Stomach (tissue), 9 donors: ENCODE results near the gene MYNN. TPM values are rescaled to one million over a fixed set of nuclear protein-coding genes. Genes with fewer than 3 reads are reported as not detected.

Experiments used
- DNase-seq, 2 donors: peaks; one replicate each; pipeline versions ENCODE4 v3.0.0 to v3.0.0-alpha.2; 2013 to 2019
- H3K27ac ChIP-seq, 5 donors: fragments of 200-600 bp in 4 of 5; sonication (generic) in 4 of 5; one replicate each; pipeline ENCODE4 v1.5.1; 2013 to 2019; ENCODE audit warnings: mild to moderate bottlenecking in 1 of 5, moderate library complexity in 1 of 5
- H3K27me3 ChIP-seq, 3 donors: fragments of 200-600 bp; sonication (generic); one replicate each; pipeline ENCODE4 v1.5.1; 2017 to 2019; ENCODE audit warnings: mixed run types in 1 of 3
- H3K36me3 ChIP-seq, 4 donors: fragments of 200-600 bp; sonication (generic); 1 replicate in 3 of 4; 2 replicates in 1 of 4; pipeline ENCODE4 v1.5.1; 2016 to 2019
- H3K4me1 ChIP-seq, 4 donors: fragments of 200-600 bp; sonication (generic); one replicate each; pipeline ENCODE4 v1.5.1; 2016 to 2019
- H3K4me3 ChIP-seq, 4 donors: fragments of 200-600 bp; sonication (generic) in 3 of 4; one replicate each; pipeline ENCODE4 v1.5.1; 2016 to 2019; ENCODE audit warnings: mild to moderate bottlenecking in 1 of 4
- H3K9me3 ChIP-seq, 4 donors: fragments of 200-600 bp; sonication (generic); one replicate each; pipeline ENCODE4 v1.5.1; 2016 to 2019
- EP300 ChIP-seq: sonication (generic); formaldehyde crosslinking; IDR thresholded peaks from one replicate; pipeline ENCODE4 v1.6.1; 2017; ENCODE audit warnings: antibody characterized with exemption
- POLR2A ChIP-seq, 4 donors: fragments of 450-650 bp; IDR thresholded peaks; one replicate each; pipeline ENCODE4 v1.6.1; 2016; ENCODE audit warnings: antibody characterized with exemption in 4 of 4, control low read depth in 2 of 4, mild to moderate bottlenecking in 1 of 4, moderate library complexity in 1 of 4
- POLR2AphosphoS5 ChIP-seq, 3 donors: sonication (generic); formaldehyde crosslinking; IDR thresholded peaks; one replicate each; pipeline ENCODE4 v1.6.1; 2016; ENCODE audit warnings: antibody characterized with exemption in 3 of 3
- WGBS, 5 donors: extraction: QIAGEN DNeasy Blood & Tissue Kit in 3 of 5; methylation state at CpG; one replicate each; pipeline versions ENCODE4 v1.1.5 to v1.1.7; 2013 to 2018; 5-methylcytosine and 5-hydroxymethylcytosine counted together
- intact Hi-C: fragments of 100-400 bp; cut with DNase I; formaldehyde crosslinking; loops from one replicate; pipeline ENCODE4 v1.15.1; 2023; ENCODE audit warnings: low total_unique reads
- polyA plus RNA-seq, 3 donors: library from polyadenylated mRNA; stranded (reverse); fragments of 200-250 nt; gene quantifications; one replicate each; pipeline ENCODE4 v1.2.3, GENCODE V29; 2013
- total RNA-seq, 5 donors: library from RNA; depleted of rRNA; stranded (reverse); fragments of >200 nt; gene quantifications; one replicate each; pipeline versions ENCODE4 v1.1.0 to v1.2.3, GENCODE V29; 2014 to 2016
- TF ChIP-seq, protein P1 (sequence below), 7 experiments: fragments of 450-650 bp in 4 of 7; fragments of 200-600 bp in 3 of 7; sonication (generic) in 3 of 7; IDR thresholded peaks; one replicate each; pipeline ENCODE4 v1.5.1; 2016 to 2019; ENCODE audit warnings: antibody characterized with exemption in 7 of 7, control low read depth in 2 of 7, mild to moderate bottlenecking in 1 of 7
- donor health status: healthy with polysubstance abuse.
- donor health status: Bipolar disorder and iron deficiency.
- donor health status: healthy.

Gene MYNN
- total and polyA plus RNA-seq, 8 donors = 6.8 to 136 (median 13.1) TPM

DNA sequence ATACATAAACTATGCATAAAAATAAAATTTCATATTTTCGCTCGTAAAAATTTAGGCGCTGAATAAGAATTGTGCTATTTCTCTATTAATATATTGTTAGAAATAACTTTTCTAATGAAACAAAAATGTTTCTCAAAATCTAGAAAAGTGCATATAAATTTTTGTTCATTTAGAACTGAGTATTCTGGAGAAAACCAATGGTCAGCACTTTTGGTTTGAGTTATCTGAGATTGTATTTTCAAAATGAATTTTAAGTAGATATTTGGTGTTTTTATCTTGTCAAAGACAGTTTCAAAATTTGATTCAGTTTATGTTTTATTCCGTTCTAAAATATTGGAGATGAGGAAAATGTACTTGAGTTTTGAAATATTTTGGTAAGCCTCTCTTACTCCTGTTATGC, 13.9 kb downstream of the MYNN start:
- H3K4me3 ChIP-seq = no peak overlapping the region
- WGBS, 5 donors = 96 to 98% (median 97%) methylated on average over 4 of the region's 4 CpGs
- TF ChIP-seq EP300 = no peak
- TF ChIP-seq, protein P1, sequence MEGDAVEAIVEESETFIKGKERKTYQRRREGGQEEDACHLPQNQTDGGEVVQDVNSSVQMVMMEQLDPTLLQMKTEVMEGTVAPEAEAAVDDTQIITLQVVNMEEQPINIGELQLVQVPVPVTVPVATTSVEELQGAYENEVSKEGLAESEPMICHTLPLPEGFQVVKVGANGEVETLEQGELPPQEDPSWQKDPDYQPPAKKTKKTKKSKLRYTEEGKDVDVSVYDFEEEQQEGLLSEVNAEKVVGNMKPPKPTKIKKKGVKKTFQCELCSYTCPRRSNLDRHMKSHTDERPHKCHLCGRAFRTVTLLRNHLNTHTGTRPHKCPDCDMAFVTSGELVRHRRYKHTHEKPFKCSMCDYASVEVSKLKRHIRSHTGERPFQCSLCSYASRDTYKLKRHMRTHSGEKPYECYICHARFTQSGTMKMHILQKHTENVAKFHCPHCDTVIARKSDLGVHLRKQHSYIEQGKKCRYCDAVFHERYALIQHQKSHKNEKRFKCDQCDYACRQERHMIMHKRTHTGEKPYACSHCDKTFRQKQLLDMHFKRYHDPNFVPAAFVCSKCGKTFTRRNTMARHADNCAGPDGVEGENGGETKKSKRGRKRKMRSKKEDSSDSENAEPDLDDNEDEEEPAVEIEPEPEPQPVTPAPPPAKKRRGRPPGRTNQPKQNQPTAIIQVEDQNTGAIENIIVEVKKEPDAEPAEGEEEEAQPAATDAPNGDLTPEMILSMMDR (IDR thresholded peaks at IDR 0.05) = no peak
- no peak for TF ChIP-seq POLR2A (IDR thresholded peaks at IDR 0.05)
- TF ChIP-seq POLR2AphosphoS5 (IDR thresholded peaks at IDR 0.05) = no peak
- no peaks in the 10 kb centered on the region for H3K27me3 ChIP-seq
- H3K27ac ChIP-seq = no peak overlapping the region
- no peaks in the 10 kb centered on the region for H3K9me3 ChIP-seq
- intact Hi-C loops = no loop called here
- peaks cover 13 to 92% (median 82%) of the 10 kb centered on the region in 4 donors for H3K36me3 ChIP-seq
- DNase-seq = no peak
- H3K4me1 ChIP-seq = peaks cover 0 to under 1% (median 0%) of the 10 kb centered on the region in 4 donors

DNA sequence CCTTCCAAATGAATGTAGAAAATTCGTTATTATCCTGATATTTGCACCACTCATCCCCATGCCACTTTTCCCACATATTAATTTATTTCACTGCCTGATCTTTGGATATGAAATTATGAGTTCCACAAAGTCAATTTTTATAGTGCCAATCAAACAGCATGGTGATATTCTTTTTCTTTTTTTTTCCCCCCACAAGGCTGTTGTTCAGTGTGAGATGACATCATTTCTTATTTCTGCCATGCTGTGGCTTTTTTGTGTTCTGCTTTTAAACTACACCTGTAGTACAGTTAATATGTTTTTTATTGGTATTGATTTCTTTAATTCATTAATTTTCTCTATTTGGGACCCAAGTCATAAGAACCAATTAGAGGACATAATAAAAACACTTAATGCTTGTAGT, 14.6 kb downstream of the MYNN start:
- WGBS, 5 donors = 71 to 88% (median 84%) methylated on average over 1 of the region's 1 CpG
- no peak overlapping the region for H3K27ac ChIP-seq
- peaks cover 16 to 92% (median 82%) of the 10 kb centered on the region in 4 donors for H3K36me3 ChIP-seq

DNA sequence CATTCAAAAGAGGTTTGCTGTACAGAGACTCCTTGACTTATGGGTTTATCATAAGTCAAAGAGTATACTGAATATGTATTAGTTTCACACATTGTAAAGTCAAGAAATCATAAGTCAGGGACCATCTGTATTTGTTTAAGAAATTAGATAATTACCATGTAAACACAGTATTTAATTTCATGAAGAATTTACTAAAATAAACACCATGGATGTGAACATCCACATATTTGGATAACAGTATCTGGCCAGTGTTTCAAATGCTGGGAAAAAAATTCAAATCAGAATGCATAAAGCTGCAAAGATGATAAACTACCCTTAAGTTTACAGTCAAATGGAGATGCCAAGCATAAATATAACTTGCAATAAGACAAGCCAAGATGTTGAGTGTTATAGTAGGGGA, 17.0 kb downstream of the MYNN start:
- H3K4me1 ChIP-seq = no peaks in the 10 kb centered on the region
- intact Hi-C loops = no loop called here
- no peaks in the 10 kb centered on the region for H3K9me3 ChIP-seq
- peaks cover 11 to 71% (median 61%) of the 10 kb centered on the region in 4 donors for H3K36me3 ChIP-seq
- TF ChIP-seq POLR2AphosphoS5 (IDR thresholded peaks at IDR 0.05) (no peak), POLR2A (IDR thresholded peaks at IDR 0.05) (no peak), EP300 (no peak)
- TF ChIP-seq, protein P1 (IDR thresholded peaks at IDR 0.05) = no peak
- no peaks in the 10 kb centered on the region for H3K27me3 ChIP-seq
- no peak for DNase-seq
- H3K4me3 ChIP-seq = no peak overlapping the region
- H3K27ac ChIP-seq = no peak overlapping the region

More for the DNA sequence above, 14.6 kb downstream of the MYNN start:
- DNase-seq = no peak
- Histone ChIP-seq H3K27me3 (no peaks in the 10 kb centered on the region), H3K4me3 (no peak overlapping the region), H3K9me3 (no peaks in the 10 kb centered on the region), H3K4me1 (no peaks in the 10 kb centered on the region)
- TF ChIP-seq POLR2A (IDR thresholded peaks at IDR 0.05) = no peak
- TF ChIP-seq, protein P1 (IDR thresholded peaks at IDR 0.05) = no peak
- TF ChIP-seq EP300 = no peak
- no peak for TF ChIP-seq POLR2AphosphoS5 (IDR thresholded peaks at IDR 0.05)
- intact Hi-C loops = no loop called here

DNA sequence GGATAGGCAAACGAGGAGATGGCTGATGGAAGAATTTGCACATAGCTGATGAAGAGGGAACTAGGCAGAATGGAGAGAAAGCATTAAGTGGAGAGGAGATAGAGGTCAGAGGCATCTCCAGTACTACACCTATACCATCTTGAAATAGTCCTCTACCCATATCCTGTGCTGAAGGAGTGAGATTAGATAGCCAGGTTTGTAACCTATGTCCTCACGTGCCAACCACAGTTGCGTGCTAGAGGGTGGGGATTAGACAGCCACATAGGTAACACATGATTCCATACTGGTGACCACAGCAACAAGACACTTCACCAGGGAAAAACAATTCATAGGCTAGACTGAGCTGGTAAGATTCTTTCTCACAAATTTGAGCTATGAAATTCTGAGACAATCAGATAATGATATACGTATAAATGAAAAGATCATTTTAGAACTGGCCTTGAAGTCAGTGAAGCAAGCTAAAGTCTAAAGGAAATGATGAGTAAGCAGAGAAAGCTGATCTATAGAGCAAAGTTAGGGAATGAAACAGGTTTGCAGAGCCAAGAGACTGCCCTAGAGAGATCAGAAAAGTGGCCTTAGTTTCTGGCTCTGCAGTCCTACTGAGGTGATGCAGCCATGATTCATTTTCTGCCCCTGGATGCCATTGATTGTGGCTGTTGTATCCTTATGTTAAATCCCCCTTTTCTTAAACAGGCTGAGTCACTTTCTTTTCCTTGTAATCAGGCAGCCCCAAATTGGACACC, 17.7 kb downstream of the MYNN start:
- WGBS, 5 donors = 82 to 89% (median 86%) methylated on average over 4 of the region's 4 CpGs
- intact Hi-C loops = no loop called here

More for the DNA sequence above, 17.7 kb downstream of the MYNN start:
- peaks cover 7 to 65% (median 54%) of the 10 kb centered on the region in 4 donors for H3K36me3 ChIP-seq
- H3K4me3 ChIP-seq = no peak overlapping the region
- no peak for DNase-seq
- no peaks in the 10 kb centered on the region for H3K4me1 ChIP-seq
- no peaks in the 10 kb centered on the region for H3K27me3 ChIP-seq
- no peak overlapping the region for H3K27ac ChIP-seq
- H3K9me3 ChIP-seq = no peaks in the 10 kb centered on the region
- TF ChIP-seq, protein P1 (IDR thresholded peaks at IDR 0.05) = no peak
- TF ChIP-seq EP300 = no peak
